OCI-LY1 (cell line): ENCODE measurements around the gene WWC2.

ENCODE experiments used
- H2AFZ ChIP-seq: fragments of 200-600 bp; sonication (generic), shearing (Covaris generic); 2 replicates; pipeline ENCODE4 v1.6.0; 2014; ENCODE audit warnings: antibody characterized with exemption, mild to moderate bottlenecking, low read length
- H3F3A ChIP-seq: fragments of 200-600 bp; sonication (generic), shearing (Covaris generic); 2 replicates; pipeline ENCODE4 v1.6.0; 2014; ENCODE audit warnings: mild to moderate bottlenecking, antibody characterized with exemption, low read length, moderate library complexity; ENCODE audit not compliant: insufficient read depth
- H3K27ac ChIP-seq: fragments of 200-600 bp; sonication (generic); 2 replicates; pipeline ENCODE4 v1.5.1; 2014; ENCODE audit warnings: low read length, mixed run types, mild to moderate bottlenecking, low read depth; ENCODE audit not compliant: poor library complexity, severe bottlenecking
- H3K27me3 ChIP-seq: fragments of 200-600 bp; sonication (generic); 2 replicates; pipeline ENCODE4 v1.6.0; 2014; ENCODE audit warnings: antibody characterized with exemption, mild to moderate bottlenecking, low read length, moderate library complexity; ENCODE audit not compliant: insufficient read depth
- H3K36me3 ChIP-seq: fragments of 200-600 bp; sonication (generic); 2 replicates; pipeline ENCODE4 v1.6.1; 2014; ENCODE audit warnings: mild to moderate bottlenecking, antibody characterized with exemption, low read length, moderate library complexity, mixed read lengths; ENCODE audit not compliant: insufficient read depth
- H3K4me1 ChIP-seq: fragments of 200-600 bp; sonication (generic); 2 replicates; pipeline ENCODE4 v1.5.1; 2014; ENCODE audit warnings: mild to moderate bottlenecking, low read length, moderate library complexity; ENCODE audit not compliant: insufficient read depth, severe bottlenecking
- H3K4me2 ChIP-seq: fragments of 200-600 bp; sonication (generic), shearing (Covaris generic); 2 replicates; pipeline ENCODE4 v1.6.1; 2014; ENCODE audit warnings: low read length
- H3K4me3 ChIP-seq: fragments of 200-600 bp; sonication (generic); 2 replicates; pipeline ENCODE4 v1.5.1; 2014; ENCODE audit warnings: low read length, low read depth, mild to moderate bottlenecking, mixed read lengths; ENCODE audit not compliant: poor library complexity, severe bottlenecking
- H3K79me2 ChIP-seq: fragments of 200-600 bp; shearing (Covaris generic); 2 replicates; pipeline ENCODE4 v1.6.1; 2016; ENCODE audit warnings: mixed run types, low read length, mixed read lengths; ENCODE audit not compliant: insufficient read depth
- H3K9ac ChIP-seq: fragments of 200-600 bp; sonication (generic), shearing (Covaris generic); 2 replicates; pipeline ENCODE4 v1.6.1; 2014; ENCODE audit warnings: mild to moderate bottlenecking, low read length, mixed read lengths
- H3K9me2 ChIP-seq: fragments of 200-600 bp; sonication (generic), shearing (Covaris generic); 2 replicates; pipeline ENCODE4 v1.6.1; 2014; ENCODE audit warnings: low read depth, mild to moderate bottlenecking, low read length, mixed read lengths
- H3K9me3 ChIP-seq: fragments of 200-600 bp; shearing (Covaris generic); 2 replicates; pipeline ENCODE4 v1.6.1; 2014; ENCODE audit warnings: low read length, mixed read lengths
- H4K20me1 ChIP-seq: fragments of 200-600 bp; sonication (generic), shearing (Covaris generic); 2 replicates; pipeline ENCODE4 v1.6.0; 2016; ENCODE audit warnings: mild to moderate bottlenecking, low read length; ENCODE audit not compliant: insufficient read depth
- EZH2 ChIP-seq: fragments of 200-600 bp; sonication (generic), shearing (Covaris generic); IDR thresholded peaks from 2 replicates; pipeline ENCODE4 v1.8.0; 2017; ENCODE audit warnings: borderline replicate concordance, mixed run types, mild to moderate bottlenecking, antibody characterized with exemption, low read length, moderate library complexity, mixed read lengths
- TF ChIP-seq, protein P1 (sequence below): fragments of 200-600 bp; sonication (generic), shearing (Covaris generic); IDR thresholded peaks from 2 replicates; pipeline ENCODE4 v1.5.1; 2017; ENCODE audit warnings: mild to moderate bottlenecking, antibody characterized with exemption, low read length, moderate library complexity, mixed read lengths

Gene WWC2

DNA sequence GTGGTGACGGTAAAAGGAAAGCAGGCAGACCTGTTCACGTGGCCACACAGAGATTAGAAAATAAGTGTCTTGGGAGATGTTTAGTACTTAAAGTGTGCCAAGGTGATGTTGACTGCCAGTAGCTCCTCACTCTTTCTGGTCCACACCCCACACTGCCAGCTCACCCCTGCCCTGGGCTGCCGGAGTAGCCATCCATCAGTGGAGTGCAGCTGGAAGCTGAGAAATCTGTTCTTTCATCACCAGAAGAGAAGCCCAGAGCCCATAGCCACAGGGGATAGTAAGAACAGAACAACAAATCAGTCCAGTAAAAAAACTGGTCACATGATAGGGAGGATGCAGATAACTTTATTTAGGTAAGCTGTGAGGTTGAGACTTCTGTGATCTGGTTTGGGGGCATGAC lies 64.1 kb downstream of the WWC2 start:
- Histone ChIP-seq H3K9me2 (no peaks in the 10 kb centered on the region), H3F3A (no peaks in the 10 kb centered on the region), H3K9ac (no peak overlapping the region), H4K20me1 (no peaks in the 10 kb centered on the region), H3K27me3 (no peaks in the 10 kb centered on the region), H2AFZ (no peak overlapping the region), H3K27ac (no peak overlapping the region), H3K36me3 (no peaks in the 10 kb centered on the region), H3K4me2 (no peak overlapping the region), H3K9me3 (no peaks in the 10 kb centered on the region), H3K79me2 (no peaks in the 10 kb centered on the region), H3K4me1 (no peaks in the 10 kb centered on the region), H3K4me3 (no peak overlapping the region)
- TF ChIP-seq EZH2, result no peak
- TF ChIP-seq, protein P1, sequence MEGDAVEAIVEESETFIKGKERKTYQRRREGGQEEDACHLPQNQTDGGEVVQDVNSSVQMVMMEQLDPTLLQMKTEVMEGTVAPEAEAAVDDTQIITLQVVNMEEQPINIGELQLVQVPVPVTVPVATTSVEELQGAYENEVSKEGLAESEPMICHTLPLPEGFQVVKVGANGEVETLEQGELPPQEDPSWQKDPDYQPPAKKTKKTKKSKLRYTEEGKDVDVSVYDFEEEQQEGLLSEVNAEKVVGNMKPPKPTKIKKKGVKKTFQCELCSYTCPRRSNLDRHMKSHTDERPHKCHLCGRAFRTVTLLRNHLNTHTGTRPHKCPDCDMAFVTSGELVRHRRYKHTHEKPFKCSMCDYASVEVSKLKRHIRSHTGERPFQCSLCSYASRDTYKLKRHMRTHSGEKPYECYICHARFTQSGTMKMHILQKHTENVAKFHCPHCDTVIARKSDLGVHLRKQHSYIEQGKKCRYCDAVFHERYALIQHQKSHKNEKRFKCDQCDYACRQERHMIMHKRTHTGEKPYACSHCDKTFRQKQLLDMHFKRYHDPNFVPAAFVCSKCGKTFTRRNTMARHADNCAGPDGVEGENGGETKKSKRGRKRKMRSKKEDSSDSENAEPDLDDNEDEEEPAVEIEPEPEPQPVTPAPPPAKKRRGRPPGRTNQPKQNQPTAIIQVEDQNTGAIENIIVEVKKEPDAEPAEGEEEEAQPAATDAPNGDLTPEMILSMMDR, result no peak

DNA sequence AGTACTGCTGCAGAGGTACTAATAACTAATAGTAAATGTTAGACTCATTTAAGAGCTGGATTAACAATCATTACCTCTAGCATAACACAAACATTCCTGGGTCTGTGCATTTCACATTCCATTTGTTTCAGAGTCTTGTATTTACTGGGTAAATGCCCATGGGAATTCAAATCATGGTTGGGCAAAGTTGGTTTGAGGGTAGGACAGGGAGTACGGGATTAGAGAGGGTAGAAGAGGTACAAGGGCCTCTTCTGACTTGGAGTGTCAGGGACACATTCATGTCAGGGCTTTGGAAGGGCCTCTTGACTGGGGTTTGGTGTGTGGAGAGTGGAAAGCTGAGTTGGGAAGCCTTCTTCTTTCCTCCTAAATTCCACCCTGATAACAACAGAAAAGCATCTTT lies 65.9 kb downstream of the WWC2 start:
- H3F3A ChIP-seq, result no peaks in the 10 kb centered on the region
- H3K4me3 ChIP-seq, result no peak overlapping the region
- no peaks in the 10 kb centered on the region for H3K9me2 ChIP-seq
- no peaks in the 10 kb centered on the region for H3K79me2 ChIP-seq
- H3K9me3 ChIP-seq, result no peaks in the 10 kb centered on the region
- H3K36me3 ChIP-seq, result no peaks in the 10 kb centered on the region
- H3K27ac ChIP-seq, result no peak overlapping the region
- TF ChIP-seq EZH2, result no peak
- TF ChIP-seq, protein P1, result no peak
- H3K4me1 ChIP-seq, result no peaks in the 10 kb centered on the region
- no peaks in the 10 kb centered on the region for H3K27me3 ChIP-seq
- H3K9ac ChIP-seq, result no peak overlapping the region
- no peak overlapping the region for H2AFZ ChIP-seq
- no peak overlapping the region for H3K4me2 ChIP-seq
- no peaks in the 10 kb centered on the region for H4K20me1 ChIP-seq

DNA sequence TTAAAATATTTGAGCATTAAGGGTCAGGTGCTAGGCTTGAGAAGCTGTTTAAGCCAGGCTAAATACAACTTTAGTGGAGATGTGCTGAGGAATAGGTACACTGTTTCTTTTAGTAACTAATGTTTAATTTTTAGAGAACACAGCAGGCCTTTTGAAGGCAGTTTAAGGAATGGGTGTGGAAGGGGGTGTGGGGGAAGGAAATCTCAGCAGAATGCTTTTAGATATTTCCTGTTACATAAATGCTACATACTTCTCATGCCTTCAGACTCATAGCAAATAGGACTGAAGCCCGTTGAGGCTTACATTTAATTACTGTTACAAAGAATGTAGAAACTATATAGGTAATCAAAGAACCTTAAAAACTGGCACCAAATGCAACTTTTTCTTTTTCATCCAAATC lies 66.3 kb downstream of the WWC2 start:
- TF ChIP-seq EZH2, result no peak
- TF ChIP-seq, protein P1, result no peak
- Histone ChIP-seq H3K9me3 (no peaks in the 10 kb centered on the region), H3K4me3 (no peak overlapping the region), H3K4me2 (no peak overlapping the region), H3F3A (no peaks in the 10 kb centered on the region), H3K36me3 (no peaks in the 10 kb centered on the region), H3K27me3 (no peaks in the 10 kb centered on the region), H4K20me1 (no peaks in the 10 kb centered on the region), H3K9ac (no peak overlapping the region), H3K4me1 (no peaks in the 10 kb centered on the region), H3K79me2 (no peaks in the 10 kb centered on the region), H3K27ac (no peak overlapping the region), H3K9me2 (no peaks in the 10 kb centered on the region), H2AFZ (no peak overlapping the region)
